Fibroblast of villous mesenchyme (primary cell): ENCODE results near the gene RGMB. TPM values are rescaled to one million over a fixed set of nuclear protein-coding genes. Genes with fewer than 3 reads are reported as not detected.

ENCODE experiments used
- DNase-seq: peaks from one replicate; pipeline ENCODE4 v3.0.0-alpha.2; 2010; ENCODE audit warnings: low read depth
- H3K4me3 ChIP-seq: 2 replicates; pipeline ENCODE4 v1.5.1; 2011; ENCODE audit warnings: low read depth, mild to moderate bottlenecking, low read length
- total RNA-seq: library from RNA; depleted of rRNA; stranded (reverse); fragments of >200 nt; gene quantifications from 2 replicates; pipeline ENCODE4 v1.2.3, GENCODE V29; 2012
- TF ChIP-seq, protein P1 (sequence below): IDR thresholded peaks from 2 replicates; pipeline ENCODE4 v1.5.1; 2012; ENCODE audit warnings: low read depth, mild to moderate bottlenecking, low read length; ENCODE audit not compliant: insufficient read depth

Gene RGMB
- total RNA-seq, 1 donor, result 94.1 TPM

DNA sequence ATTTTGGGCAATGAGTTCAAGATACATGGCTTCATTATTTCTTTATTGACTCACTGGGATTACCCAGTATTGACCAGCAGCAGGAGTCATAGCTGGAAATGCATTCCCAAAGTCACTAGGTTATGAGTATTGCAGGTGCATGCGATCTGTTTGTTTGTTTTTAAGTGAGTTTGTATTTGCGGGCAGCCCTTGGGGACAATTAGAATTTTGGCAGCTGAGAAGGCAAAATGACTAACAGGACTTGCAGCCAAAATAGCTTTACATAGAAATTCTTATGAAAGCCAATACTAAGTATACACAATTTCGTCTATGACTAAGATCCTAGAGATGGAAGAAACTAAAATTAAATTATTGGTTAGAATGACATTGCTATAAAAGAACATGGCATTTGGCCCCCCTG lies 18.1 kb upstream of the RGMB start:
- TF ChIP-seq, protein P1, sequence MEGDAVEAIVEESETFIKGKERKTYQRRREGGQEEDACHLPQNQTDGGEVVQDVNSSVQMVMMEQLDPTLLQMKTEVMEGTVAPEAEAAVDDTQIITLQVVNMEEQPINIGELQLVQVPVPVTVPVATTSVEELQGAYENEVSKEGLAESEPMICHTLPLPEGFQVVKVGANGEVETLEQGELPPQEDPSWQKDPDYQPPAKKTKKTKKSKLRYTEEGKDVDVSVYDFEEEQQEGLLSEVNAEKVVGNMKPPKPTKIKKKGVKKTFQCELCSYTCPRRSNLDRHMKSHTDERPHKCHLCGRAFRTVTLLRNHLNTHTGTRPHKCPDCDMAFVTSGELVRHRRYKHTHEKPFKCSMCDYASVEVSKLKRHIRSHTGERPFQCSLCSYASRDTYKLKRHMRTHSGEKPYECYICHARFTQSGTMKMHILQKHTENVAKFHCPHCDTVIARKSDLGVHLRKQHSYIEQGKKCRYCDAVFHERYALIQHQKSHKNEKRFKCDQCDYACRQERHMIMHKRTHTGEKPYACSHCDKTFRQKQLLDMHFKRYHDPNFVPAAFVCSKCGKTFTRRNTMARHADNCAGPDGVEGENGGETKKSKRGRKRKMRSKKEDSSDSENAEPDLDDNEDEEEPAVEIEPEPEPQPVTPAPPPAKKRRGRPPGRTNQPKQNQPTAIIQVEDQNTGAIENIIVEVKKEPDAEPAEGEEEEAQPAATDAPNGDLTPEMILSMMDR, result no peak
- no peak overlapping the region for H3K4me3 ChIP-seq
- DNase-seq, result no peak

DNA sequence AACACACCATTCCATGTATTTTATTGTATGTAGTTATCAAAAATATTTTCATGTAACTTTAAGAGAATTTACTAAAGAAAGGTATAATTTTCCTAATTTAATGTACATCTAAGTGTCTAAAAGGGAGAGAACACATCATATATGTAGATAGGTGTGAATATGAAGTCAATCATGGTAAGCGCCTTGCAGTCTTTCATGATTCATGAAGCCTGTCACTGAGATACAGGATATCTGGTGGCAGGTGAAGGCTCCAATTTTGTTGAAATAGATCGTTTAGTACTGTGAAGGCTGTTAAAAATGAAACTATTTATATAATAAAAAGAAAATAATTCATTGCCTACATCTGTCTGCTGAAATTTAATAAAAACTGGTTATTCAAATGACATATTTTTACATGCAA lies 15.5 kb upstream of the RGMB start:
- no peak for DNase-seq
- TF ChIP-seq, protein P1, result no peak
- no peak overlapping the region for H3K4me3 ChIP-seq

DNA sequence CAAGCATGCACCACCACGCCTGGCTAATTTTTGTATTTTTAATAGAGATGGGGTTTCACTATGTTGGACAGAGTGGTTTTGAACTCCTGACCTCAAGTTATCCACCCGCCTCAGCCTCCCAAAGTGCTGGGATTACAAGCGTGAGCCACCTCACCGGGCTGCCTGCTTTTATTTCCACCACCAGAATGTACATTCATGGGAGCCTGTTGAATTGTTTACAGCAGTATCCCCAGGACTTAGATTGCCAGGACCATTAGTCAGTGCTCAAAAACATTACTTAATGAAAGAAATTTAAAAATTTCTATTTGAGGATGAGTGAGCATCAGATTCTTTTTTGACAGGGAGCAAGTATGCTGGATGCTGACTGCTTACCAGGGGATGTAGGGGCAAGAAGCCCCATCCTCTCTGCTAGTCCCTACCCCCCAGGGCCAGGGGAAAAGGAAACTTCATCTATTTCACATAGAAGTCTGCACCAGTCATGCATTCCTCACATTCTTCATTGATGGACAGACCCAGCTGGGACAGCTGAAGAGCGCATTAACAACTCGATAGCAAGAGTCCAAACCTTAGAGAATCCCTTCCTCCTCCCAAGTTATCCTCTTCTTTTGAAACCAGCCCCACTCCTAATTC lies 10.3 kb upstream of the RGMB start:
- TF ChIP-seq, protein P1, result no peak
- no peak overlapping the region for H3K4me3 ChIP-seq
- DNase-seq, result peak; percentile 63

DNA sequence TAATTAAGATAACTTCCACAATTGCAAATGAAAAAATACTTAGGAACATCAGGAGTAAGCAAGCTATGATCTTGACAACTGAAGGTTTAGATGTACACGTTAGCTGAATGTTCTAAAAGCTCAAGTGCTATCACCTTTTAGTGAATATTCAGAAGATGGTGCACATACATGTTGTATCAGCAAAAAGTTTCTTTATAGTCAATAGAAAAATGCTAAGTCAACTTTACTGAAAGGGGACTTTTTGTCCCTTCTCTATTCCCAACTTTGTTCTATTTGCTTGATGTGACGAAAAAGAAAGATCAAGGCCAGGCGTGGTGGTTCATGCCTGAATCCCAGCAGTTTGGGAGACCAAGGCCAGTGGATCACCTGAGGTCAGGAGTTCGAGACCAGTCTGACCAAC lies 7.6 kb upstream of the RGMB start:
- H3K4me3 ChIP-seq, result no peak overlapping the region
- TF ChIP-seq, protein P1, result no peak
- no peak for DNase-seq

DNA sequence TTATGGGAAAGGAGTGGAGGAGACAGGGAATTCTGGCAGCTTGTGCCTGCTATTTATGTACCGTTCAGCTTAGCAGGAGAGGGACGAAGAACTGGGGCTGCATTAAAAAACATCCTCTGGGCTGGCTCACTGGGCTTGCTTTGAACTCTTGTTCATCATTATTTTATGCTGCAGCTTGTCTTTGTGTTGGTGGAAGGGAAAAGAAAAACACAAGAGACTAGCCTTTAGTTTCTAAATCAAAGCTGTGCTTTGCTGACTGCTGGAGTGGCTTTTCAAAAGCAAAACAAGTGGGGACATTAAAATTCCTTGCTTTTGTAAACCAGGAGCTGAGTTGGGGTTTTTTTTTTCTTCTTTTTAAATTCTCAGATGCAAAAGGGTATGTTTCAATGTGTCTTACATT lies 5.9 kb upstream of the RGMB start:
- TF ChIP-seq, protein P1, result no peak
- DNase-seq, result no peak
- no peak overlapping the region for H3K4me3 ChIP-seq

DNA sequence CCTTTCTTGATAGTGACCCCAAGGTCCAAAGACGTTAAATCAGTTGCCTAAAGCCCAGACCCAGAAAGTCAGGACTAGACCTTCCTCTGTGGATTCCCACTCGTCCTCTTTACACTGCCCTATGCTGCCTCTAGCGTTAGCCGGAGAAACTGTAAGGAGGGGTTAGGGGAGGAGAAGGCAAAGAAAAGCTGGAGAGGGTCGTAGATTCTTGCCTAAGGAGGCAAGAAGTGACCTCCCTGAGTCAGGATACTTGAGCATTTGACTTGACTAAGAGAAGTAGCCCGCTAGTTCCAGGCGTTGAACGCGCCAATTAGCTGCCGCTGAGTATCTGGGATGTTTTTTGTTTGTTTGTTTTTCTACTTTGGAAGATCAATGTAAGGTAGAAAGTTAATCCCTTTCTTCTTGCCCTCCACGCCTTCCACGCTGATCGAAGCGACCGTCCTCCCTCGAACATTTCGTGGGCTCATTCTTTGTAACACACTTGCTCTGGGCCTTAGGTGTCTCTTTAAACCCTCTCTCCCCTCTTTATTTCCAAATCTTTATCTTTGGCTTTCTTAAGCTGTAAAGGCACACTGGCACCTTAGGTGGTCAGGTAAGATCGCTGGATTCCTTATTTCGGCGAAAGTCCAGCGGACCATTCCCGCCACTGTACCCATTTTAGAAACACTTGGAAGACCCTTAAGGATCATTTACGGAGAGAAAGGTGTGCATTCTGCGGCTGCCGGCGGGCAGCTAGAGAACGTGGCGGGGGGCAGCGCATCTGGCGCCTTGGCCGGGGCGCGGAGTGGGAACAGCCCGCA lies 5.1 kb upstream of the RGMB start:
- DNase-seq, result peak; percentile 52
- TF ChIP-seq, protein P1, result peak; percentile 99
- peak overlapping the region; percentile 78 for H3K4me3 ChIP-seq
